Mucosa of stomach (tissue), 1 donor: ENCODE data around the gene TMEM87A.

Source experiments
- H3K27me3 ChIP-seq: one replicate; pipeline ENCODE4 v1.7.0; 2013; ENCODE audit warnings: mild to moderate bottlenecking, low read length; ENCODE audit not compliant: control insufficient read depth, insufficient read depth
- H3K36me3 ChIP-seq: one replicate; pipeline ENCODE4 v1.7.0; 2013; ENCODE audit warnings: low read length; ENCODE audit not compliant: control insufficient read depth, insufficient read depth
- H3K4me1 ChIP-seq: one replicate; pipeline ENCODE4 v1.7.0; 2013; ENCODE audit warnings: mild to moderate bottlenecking, low read length; ENCODE audit not compliant: control insufficient read depth, insufficient read depth
- H3K4me3 ChIP-seq: one replicate; pipeline ENCODE4 v1.7.0; 2013; ENCODE audit warnings: low read length
- H3K9ac ChIP-seq: one replicate; pipeline ENCODE4 v1.7.0; 2013; ENCODE audit warnings: mild to moderate bottlenecking, low read length, moderate library complexity
- H3K9me3 ChIP-seq: one replicate; pipeline ENCODE4 v1.7.0; 2013; ENCODE audit warnings: mild to moderate bottlenecking, low read length, moderate library complexity; ENCODE audit not compliant: control insufficient read depth
- donor health status: Pancreatic carcinoma.

Gene TMEM87A

DNA sequence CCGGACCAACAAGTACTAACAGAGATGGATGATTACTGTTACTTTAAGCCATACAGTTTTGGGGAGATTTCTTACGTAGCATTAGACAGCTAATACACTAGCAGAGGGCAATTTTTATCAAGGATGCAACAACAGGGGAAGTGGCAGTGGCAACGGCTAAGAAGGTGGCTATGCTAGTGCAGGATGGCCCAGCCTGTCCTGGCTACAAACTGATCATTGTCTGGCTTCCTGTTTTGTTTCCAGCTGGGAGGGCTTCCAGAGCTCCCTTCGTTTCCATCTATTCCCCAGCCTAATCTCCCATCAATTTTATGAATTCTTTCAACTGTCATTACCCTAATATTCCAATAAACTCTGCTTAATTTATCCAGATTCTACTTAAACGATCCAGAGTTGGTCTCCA lies 100.8 kb downstream of the TMEM87A start:
- no peak overlapping the region for H3K9ac ChIP-seq
- H3K36me3 ChIP-seq: peaks cover 17% of the 10 kb centered on the region
- no peaks in the 10 kb centered on the region for H3K4me1 ChIP-seq

DNA sequence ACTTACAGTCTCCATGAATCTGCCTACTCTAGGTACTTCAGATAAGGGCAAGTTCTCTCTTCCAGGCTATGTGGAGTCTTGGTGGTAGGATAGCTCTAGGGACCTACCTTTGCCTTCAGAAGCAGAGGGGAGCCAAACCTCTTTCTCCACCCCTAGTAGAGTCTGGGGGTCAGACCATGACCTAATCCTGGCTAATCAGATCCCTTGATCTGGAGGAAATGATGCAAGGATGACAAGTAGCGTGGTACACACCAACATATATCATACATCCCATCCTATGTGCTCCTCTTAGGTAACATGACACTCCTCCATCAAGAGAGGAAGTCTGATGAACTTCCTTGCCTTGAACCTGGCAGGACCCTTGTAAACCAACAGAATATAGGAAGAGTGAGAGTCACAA lies 101.4 kb downstream of the TMEM87A start:
- Histone ChIP-seq H3K4me1 (no peaks in the 10 kb centered on the region), H3K9ac (no peak overlapping the region), H3K9me3 (no peaks in the 10 kb centered on the region), H3K4me3 (no peak overlapping the region), H3K27me3 (no peaks in the 10 kb centered on the region), H3K36me3 (peaks cover 21% of the 10 kb centered on the region)

More for the DNA sequence above, 100.8 kb downstream of the TMEM87A start:
- H3K9me3 ChIP-seq: no peaks in the 10 kb centered on the region
- H3K27me3 ChIP-seq: no peaks in the 10 kb centered on the region
- H3K4me3 ChIP-seq: no peak overlapping the region

DNA sequence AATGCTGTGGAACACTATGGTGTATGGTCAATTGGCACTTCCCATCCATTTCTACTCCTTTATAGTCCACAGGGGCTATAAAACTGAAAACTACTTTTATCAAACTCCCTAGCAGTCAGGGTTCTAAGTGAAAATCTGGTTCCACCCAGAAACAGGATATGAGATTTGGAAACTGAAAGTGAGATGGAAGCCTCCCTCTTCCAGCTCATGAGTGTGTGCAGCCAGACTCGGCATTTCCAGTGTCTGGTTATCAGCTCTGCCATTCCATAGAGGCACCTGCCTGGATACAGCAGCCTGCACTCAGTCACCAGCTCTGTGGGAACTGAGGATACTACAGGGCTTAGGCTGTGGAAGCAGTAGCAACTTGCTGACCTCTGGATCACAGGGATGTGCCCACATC lies 102.1 kb downstream of the TMEM87A start:
- Histone ChIP-seq H3K9ac (no peak overlapping the region), H3K4me1 (no peaks in the 10 kb centered on the region), H3K36me3 (peaks cover 27% of the 10 kb centered on the region), H3K4me3 (no peak overlapping the region), H3K27me3 (no peaks in the 10 kb centered on the region), H3K9me3 (no peaks in the 10 kb centered on the region)

DNA sequence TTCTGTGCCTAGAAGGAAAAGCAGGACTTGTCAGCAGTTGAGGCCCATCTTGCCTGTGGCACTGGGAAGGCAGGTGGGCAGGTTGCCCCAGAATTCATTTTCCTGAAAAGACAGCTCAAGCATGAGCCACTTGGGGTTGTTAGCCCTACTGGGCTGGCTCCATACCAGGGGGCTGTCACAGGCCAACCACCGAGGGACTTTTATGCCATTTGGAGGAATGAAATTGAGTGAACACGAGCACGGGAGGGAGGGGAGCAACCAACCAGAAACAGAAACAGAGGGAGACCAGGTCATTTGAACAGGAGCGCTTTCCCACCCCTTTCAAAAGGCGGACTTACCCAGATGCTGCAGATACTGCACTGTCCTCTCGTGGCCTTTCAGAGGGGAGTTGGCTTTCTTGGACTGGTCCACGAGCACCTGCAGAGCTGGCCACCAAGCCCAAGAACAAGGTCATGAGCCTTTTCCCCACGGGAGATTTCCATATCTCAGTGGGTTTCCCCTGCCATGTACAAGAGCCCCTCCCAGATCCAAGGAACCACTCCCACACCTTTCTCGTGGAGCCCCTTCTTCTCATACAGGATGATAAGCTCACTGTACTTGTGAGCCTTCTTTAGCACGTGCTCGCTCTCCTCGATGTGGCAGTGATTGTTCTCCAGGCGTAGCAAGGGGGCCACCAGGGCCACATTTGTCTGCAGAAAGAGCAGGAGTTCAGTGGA lies 106.8 kb downstream of the TMEM87A start:
- H3K4me3 ChIP-seq: no peak overlapping the region
- peaks cover 31% of the 10 kb centered on the region for H3K36me3 ChIP-seq
- H3K27me3 ChIP-seq: no peaks in the 10 kb centered on the region
- H3K9me3 ChIP-seq: no peaks in the 10 kb centered on the region
- H3K4me1 ChIP-seq: no peaks in the 10 kb centered on the region
- no peak overlapping the region for H3K9ac ChIP-seq

DNA sequence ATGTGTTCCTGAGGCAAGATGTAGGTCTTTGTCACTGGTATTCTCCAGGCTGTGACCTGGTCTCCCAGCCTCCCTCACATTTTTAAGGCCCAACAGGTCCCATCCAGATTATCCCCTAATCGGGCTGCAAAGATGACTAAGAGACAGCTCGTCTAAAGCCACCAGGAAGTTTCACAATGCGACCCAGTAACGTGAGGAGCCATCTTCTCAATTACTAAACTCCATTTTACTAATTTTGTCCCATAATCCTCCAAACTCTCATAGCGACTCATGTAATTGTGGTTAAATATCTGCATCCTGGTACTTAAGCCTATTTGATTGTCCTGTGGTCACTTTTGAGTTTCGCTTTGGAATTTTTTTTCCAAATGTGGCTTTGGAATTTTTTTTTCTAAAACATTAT lies 108.1 kb downstream of the TMEM87A start:
- Histone ChIP-seq H3K36me3 (peaks cover 34% of the 10 kb centered on the region), H3K4me3 (no peak overlapping the region), H3K9me3 (no peaks in the 10 kb centered on the region), H3K27me3 (no peaks in the 10 kb centered on the region), H3K9ac (no peak overlapping the region), H3K4me1 (no peaks in the 10 kb centered on the region)

DNA sequence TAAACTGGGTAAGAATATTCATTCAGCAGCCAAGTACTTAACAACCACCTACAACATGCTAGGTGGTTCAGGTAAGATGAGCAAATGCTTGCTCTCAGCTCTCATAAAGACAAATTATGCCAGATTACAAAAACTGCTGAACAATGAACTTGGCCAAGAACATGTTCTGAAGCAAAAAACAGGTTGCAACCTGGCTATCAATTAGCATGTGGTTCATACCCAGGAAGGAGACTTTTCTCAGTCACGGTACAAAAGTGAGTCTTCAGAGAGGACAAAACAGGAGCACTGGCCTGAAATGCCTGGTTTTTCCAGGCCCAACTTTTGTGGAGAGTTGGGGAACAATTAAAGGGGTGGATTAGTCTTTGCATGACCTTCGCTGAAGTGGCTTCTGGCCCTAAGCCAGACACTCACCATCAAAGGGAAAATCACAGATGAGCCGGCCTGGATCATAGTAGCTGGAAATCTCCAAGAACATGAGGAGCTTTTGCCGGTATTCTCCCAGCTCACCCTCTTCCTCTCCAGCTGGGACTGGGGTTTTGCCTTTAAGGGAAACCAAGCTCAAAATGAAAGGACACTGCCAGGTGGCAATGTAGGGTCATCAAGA lies 109.2 kb downstream of the TMEM87A start:
- Histone ChIP-seq H3K4me1 (no peaks in the 10 kb centered on the region), H3K27me3 (no peaks in the 10 kb centered on the region), H3K9me3 (no peaks in the 10 kb centered on the region), H3K9ac (no peak overlapping the region), H3K4me3 (no peak overlapping the region), H3K36me3 (peaks cover 34% of the 10 kb centered on the region)

DNA sequence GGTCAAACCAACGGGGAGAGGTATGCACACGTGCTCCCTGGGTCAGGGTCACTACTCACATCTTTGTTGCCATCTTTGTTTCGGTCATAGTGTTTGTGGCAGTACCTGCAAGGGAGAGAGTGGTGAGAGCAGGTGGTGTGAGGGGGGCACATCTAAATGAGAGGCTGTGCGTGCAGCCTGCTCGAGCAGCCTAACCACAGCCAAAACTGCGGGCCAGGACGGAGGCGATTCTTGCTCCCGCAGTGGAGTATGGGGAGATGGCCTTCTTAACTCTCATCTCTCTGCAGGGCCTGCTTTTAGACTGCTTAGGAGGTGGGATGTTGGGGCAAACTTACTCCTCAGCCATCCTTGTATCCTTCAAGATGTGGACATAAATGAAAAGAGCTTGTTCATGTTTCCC lies 109.9 kb downstream of the TMEM87A start:
- H3K4me3 ChIP-seq: no peak overlapping the region
- no peak overlapping the region for H3K9ac ChIP-seq
- no peaks in the 10 kb centered on the region for H3K4me1 ChIP-seq
- peaks cover 34% of the 10 kb centered on the region for H3K36me3 ChIP-seq
- H3K27me3 ChIP-seq: no peaks in the 10 kb centered on the region
- H3K9me3 ChIP-seq: no peaks in the 10 kb centered on the region
